ENCODE results near the gene ADGRG7. TPM values are rescaled to one million over a fixed set of nuclear protein-coding genes. Genes with fewer than 3 reads are reported as not detected.

The ADGRG7 gene
- total RNA-seq, 4 donors from 2014 or later, result not detected

DNA sequence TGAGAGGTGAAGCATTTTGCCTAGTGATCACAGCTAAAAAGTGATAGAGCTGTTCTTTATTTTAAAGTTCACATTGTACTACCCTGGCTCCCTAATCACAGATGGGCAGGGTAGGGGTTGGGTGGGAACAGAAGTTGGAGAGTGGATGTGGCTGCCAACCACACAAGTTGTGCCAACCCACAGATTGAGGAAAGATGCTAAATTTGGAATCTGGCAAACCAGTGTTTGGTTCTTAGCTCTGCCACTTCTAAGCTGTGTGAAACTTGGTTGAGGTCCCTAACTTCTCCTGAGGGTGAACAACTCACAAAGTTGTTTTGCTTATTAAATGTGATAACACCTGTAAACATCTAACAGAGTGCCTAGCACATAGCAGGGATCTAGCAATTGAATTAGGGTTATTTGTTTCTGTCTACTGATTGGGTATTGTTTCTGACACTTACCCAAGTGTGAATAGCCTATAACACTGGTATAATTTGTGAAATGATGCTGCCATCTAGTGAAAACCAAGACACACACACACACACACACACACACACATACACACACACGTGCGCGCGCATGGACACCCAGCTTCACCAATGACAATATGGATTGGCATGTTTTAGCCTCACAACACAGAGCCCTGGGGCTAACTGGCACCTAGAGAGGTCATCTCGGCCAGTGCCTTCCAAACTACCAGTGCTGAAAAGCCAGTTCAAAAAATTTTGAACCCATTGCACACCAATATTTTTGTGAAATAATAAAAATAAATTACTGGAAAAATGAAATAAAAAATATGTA lies 25.3 kb downstream of the ADGRG7 start:
- intact Hi-C loops (cut with DNase I), result no loop called here
- H3K27ac ChIP-seq (replicated peaks in 1 of 4), result no peak overlapping the region
- H3K9me3 ChIP-seq, result no peaks in the 10 kb centered on the region
- no peaks in the 10 kb centered on the region for H3K27me3 ChIP-seq
- DNase-seq (ENCODE audit: extremely low spot score), result no peak
- WGBS, result 71% methylated on average over 5 of the region's 5 CpGs
- no peak overlapping the region for H3K4me3 ChIP-seq
- H3K36me3 ChIP-seq, result no peaks in the 10 kb centered on the region
- no peaks in the 10 kb centered on the region for H3K4me1 ChIP-seq
- TF ChIP-seq, protein P1, sequence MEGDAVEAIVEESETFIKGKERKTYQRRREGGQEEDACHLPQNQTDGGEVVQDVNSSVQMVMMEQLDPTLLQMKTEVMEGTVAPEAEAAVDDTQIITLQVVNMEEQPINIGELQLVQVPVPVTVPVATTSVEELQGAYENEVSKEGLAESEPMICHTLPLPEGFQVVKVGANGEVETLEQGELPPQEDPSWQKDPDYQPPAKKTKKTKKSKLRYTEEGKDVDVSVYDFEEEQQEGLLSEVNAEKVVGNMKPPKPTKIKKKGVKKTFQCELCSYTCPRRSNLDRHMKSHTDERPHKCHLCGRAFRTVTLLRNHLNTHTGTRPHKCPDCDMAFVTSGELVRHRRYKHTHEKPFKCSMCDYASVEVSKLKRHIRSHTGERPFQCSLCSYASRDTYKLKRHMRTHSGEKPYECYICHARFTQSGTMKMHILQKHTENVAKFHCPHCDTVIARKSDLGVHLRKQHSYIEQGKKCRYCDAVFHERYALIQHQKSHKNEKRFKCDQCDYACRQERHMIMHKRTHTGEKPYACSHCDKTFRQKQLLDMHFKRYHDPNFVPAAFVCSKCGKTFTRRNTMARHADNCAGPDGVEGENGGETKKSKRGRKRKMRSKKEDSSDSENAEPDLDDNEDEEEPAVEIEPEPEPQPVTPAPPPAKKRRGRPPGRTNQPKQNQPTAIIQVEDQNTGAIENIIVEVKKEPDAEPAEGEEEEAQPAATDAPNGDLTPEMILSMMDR (IDR thresholded peaks at IDR 0.05), result no peak
- TF ChIP-seq POLR2A (IDR thresholded peaks at IDR 0.05; ENCODE audit: low read depth), result no peak
- TF ChIP-seq EP300 (IDR thresholded peaks at IDR 0.05), result no peak
- TF ChIP-seq POLR2AphosphoS5 (IDR thresholded peaks at IDR 0.05), result no peak

GRCh38 chr3:100635273-100635701 lies 25.9 kb downstream of the ADGRG7 start:
- no peaks in the 10 kb centered on the region for H3K36me3 ChIP-seq
- no peak overlapping the region for H3K4me3 ChIP-seq
- WGBS, result 74% methylated on average over 3 of the region's 3 CpGs
- no peak overlapping the region for H3K27ac ChIP-seq (replicated peaks in 1 of 4)
- no peaks in the 10 kb centered on the region for H3K27me3 ChIP-seq
- no peak for DNase-seq (ENCODE audit: extremely low spot score)
- no peaks in the 10 kb centered on the region for H3K4me1 ChIP-seq
- intact Hi-C loops (cut with DNase I), result no loop called here
- H3K9me3 ChIP-seq, result no peaks in the 10 kb centered on the region
- no peak for TF ChIP-seq POLR2AphosphoS5 (IDR thresholded peaks at IDR 0.05)
- no peak for TF ChIP-seq EP300 (IDR thresholded peaks at IDR 0.05)

DNA sequence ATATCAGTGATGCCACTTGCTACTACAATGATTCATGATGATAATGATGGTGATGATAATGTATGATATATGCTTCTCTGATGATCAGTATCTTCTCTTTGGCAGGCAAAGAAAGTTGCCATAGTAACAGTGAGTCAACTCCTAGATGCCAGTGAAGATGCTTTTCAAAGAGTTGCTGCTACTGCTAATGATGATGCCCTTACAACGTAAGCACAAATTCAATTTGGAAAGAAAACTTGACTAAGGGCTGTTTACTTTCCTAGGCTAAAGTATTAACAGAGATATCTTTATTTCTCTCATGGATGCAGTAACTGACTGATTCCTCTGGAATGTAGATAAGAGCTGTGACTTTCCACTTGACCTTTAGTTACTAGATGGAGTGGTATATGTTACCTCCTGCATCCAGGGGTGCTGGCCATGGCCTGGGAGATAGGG lies 27.8 kb downstream of the ADGRG7 start:
- no peak overlapping the region for H3K27ac ChIP-seq (replicated peaks in 1 of 4)
- TF ChIP-seq EP300 (IDR thresholded peaks at IDR 0.05), result no peak
- TF ChIP-seq, protein P1 (IDR thresholded peaks at IDR 0.05), result no peak
- no peak for TF ChIP-seq POLR2A (IDR thresholded peaks at IDR 0.05; ENCODE audit: low read depth)
- TF ChIP-seq POLR2AphosphoS5 (IDR thresholded peaks at IDR 0.05), result no peak
- H3K4me3 ChIP-seq, result no peak overlapping the region
- WGBS, result 43% methylated on average over 1 of the region's 1 CpG
- H3K9me3 ChIP-seq, result no peaks in the 10 kb centered on the region
- no peaks in the 10 kb centered on the region for H3K4me1 ChIP-seq
- no peaks in the 10 kb centered on the region for H3K36me3 ChIP-seq
- no peak for DNase-seq (ENCODE audit: extremely low spot score)
- intact Hi-C loops (cut with DNase I), result no loop called here
- no peaks in the 10 kb centered on the region for H3K27me3 ChIP-seq

GRCh38 chr3:100640633-100641032 lies 31.2 kb downstream of the ADGRG7 start:
- H3K27me3 ChIP-seq, result no peaks in the 10 kb centered on the region
- DNase-seq (ENCODE audit: extremely low spot score), result no peak
- intact Hi-C loops (cut with DNase I), result no loop called here
- H3K36me3 ChIP-seq, result no peaks in the 10 kb centered on the region
- H3K4me3 ChIP-seq, result no peak overlapping the region
- H3K9me3 ChIP-seq, result no peaks in the 10 kb centered on the region
- WGBS, result 97% methylated on average over 5 of the region's 5 CpGs
- no peaks in the 10 kb centered on the region for H3K4me1 ChIP-seq
- TF ChIP-seq, protein P1 (IDR thresholded peaks at IDR 0.05), result no peak
- TF ChIP-seq POLR2A (IDR thresholded peaks at IDR 0.05; ENCODE audit: low read depth) (no peak), EP300 (IDR thresholded peaks at IDR 0.05) (no peak), POLR2AphosphoS5 (IDR thresholded peaks at IDR 0.05) (no peak)
- H3K27ac ChIP-seq (replicated peaks in 1 of 4), result no peak overlapping the region

GRCh38 chr3:100641471-100642032 lies 32.2 kb downstream of the ADGRG7 start:
- Histone ChIP-seq H3K36me3 (no peaks in the 10 kb centered on the region), H3K27ac (replicated peaks in 1 of 4) (no peak overlapping the region), H3K27me3 (no peaks in the 10 kb centered on the region), H3K9me3 (no peaks in the 10 kb centered on the region), H3K4me3 (no peak overlapping the region), H3K4me1 (no peaks in the 10 kb centered on the region)
- intact Hi-C loops (cut with DNase I), result no loop called here
- TF ChIP-seq EP300 (IDR thresholded peaks at IDR 0.05), result no peak
- TF ChIP-seq, protein P1 (IDR thresholded peaks at IDR 0.05), result no peak
- no peak for TF ChIP-seq POLR2A (IDR thresholded peaks at IDR 0.05; ENCODE audit: low read depth)
- TF ChIP-seq POLR2AphosphoS5 (IDR thresholded peaks at IDR 0.05), result no peak
- DNase-seq (ENCODE audit: extremely low spot score), result no peak
- 66% methylated on average over 3 of the region's 3 CpGs for WGBS
